HepG2 (cell line): ENCODE data around the gene CNNM2. TPM values are rescaled to one million over a fixed set of nuclear protein-coding genes. Genes with fewer than 3 reads are reported as not detected.

ENCODE experiments used
- AGO1 ChIP-seq: fragments of 200-400 bp; formaldehyde crosslinking; IDR thresholded peaks from 2 replicates; pipeline ENCODE4 v1.6.1; 2017; ENCODE audit warnings: mild to moderate bottlenecking, low read depth, low read length, moderate library complexity; ENCODE audit not compliant: poor library complexity, severe bottlenecking
- BRD4 ChIP-seq: sonication (generic); formaldehyde crosslinking; IDR thresholded peaks from 2 replicates; pipeline ENCODE4 v1.4.0; 2020; ENCODE audit warnings: missing genetic modification reagents
- E2F1 ChIP-seq: sonication (generic); formaldehyde crosslinking; IDR thresholded peaks from 2 replicates; pipeline ENCODE4 v1.5.0; 2020; ENCODE audit warnings: missing genetic modification reagents
- HDAC1 ChIP-seq: sonication (generic); formaldehyde crosslinking; IDR thresholded peaks from 2 replicates; pipeline ENCODE4 v1.5.1; 2020; ENCODE audit warnings: mild to moderate bottlenecking, missing genetic modification reagents
- HINFP ChIP-seq: sonication (generic); formaldehyde crosslinking; IDR thresholded peaks from 2 replicates; pipeline ENCODE4 v1.4.0; 2020; ENCODE audit warnings: low read depth, mild to moderate bottlenecking, missing genetic modification reagents
- HIVEP1 ChIP-seq: sonication (generic); formaldehyde crosslinking; IDR thresholded peaks from 2 replicates; pipeline ENCODE4 v1.4.0; 2020; ENCODE audit warnings: mild to moderate bottlenecking, missing genetic modification reagents
- ISL2 ChIP-seq: sonication (generic); formaldehyde crosslinking; IDR thresholded peaks from 2 replicates; pipeline ENCODE4 v1.5.0; 2020; ENCODE audit warnings: missing genetic modification reagents
- MATR3 ChIP-seq: sonication (generic); formaldehyde crosslinking; IDR thresholded peaks from 2 replicates; pipeline ENCODE4 v1.4.0; 2020; ENCODE audit warnings: missing genetic modification reagents
- MEF2D ChIP-seq: sonication (generic); formaldehyde crosslinking; IDR thresholded peaks from 2 replicates; pipeline ENCODE4 v1.5.1; 2020; ENCODE audit warnings: mild to moderate bottlenecking, missing genetic modification reagents
- MXI1 ChIP-seq: IDR thresholded peaks from 3 replicates; pipeline ENCODE4 v1.6.1; 2012; ENCODE audit warnings: low read depth, low read length, inconsistent platforms, borderline replicate concordance
- NONO ChIP-seq, 2 experiments: fragments of 450-650 bp in 1 of 2; sonication (generic) in 1 of 2; formaldehyde crosslinking in 1 of 2; IDR thresholded peaks in 1 of 2; conservative IDR thresholded peaks in 1 of 2; 2 replicates each; pipeline versions ENCODE4 v1.6.1 to v1.8.0; 2017 to 2022; ENCODE audit warnings: mild to moderate bottlenecking in 1 of 2, missing genetic modification reagents in 1 of 2, moderate library complexity in 1 of 2
- NR1H2 ChIP-seq: sonication (generic); formaldehyde crosslinking; IDR thresholded peaks from 2 replicates; pipeline ENCODE4 v1.8.1; 2022; ENCODE audit warnings: low read depth, missing genetic modification reagents, borderline replicate concordance
- PBX2 ChIP-seq: IDR thresholded peaks from 2 replicates; pipeline ENCODE4 v1.6.1; 2016; ENCODE audit warnings: control low read depth
- SOX5 ChIP-seq: IDR thresholded peaks from 2 replicates; pipeline ENCODE4 v1.6.1; 2016; ENCODE audit warnings: borderline replicate concordance
- SP140L ChIP-seq: sonication (generic); formaldehyde crosslinking; IDR thresholded peaks from 2 replicates; pipeline ENCODE4 v1.4.0; 2020; ENCODE audit warnings: missing genetic modification reagents, borderline replicate concordance
- TGIF2 ChIP-seq: IDR thresholded peaks from 2 replicates; pipeline ENCODE4 v1.6.1; 2016; ENCODE audit warnings: control low read depth, missing compliant biosample characterization
- XRCC5 ChIP-seq: fragments of 200-400 bp; formaldehyde crosslinking; optimal IDR thresholded peaks from 2 replicates; pipeline ENCODE3; 2017; ENCODE audit warnings: mild to moderate bottlenecking, low read length
- ZBTB1 ChIP-seq: sonication (generic); formaldehyde crosslinking; IDR thresholded peaks from 2 replicates; pipeline ENCODE4 v1.4.0; 2020; ENCODE audit warnings: missing genetic modification reagents, borderline replicate concordance
- ZNF292 ChIP-seq: sonication (generic); formaldehyde crosslinking; IDR thresholded peaks from 2 replicates; pipeline ENCODE4 v1.8.1; 2022; ENCODE audit warnings: mild to moderate bottlenecking, low read depth, missing genetic modification reagents, borderline replicate concordance
- ZNF30 ChIP-seq: sonication (generic); formaldehyde crosslinking; IDR thresholded peaks from 2 replicates; pipeline ENCODE4 v1.5.0; 2020; ENCODE audit warnings: mild to moderate bottlenecking, missing genetic modification reagents
- ZNF562 ChIP-seq: sonication (generic); formaldehyde crosslinking; IDR thresholded peaks from 2 replicates; pipeline ENCODE4 v1.8.0; 2022; ENCODE audit warnings: missing genetic modification reagents, borderline replicate concordance
- ZNF609 ChIP-seq: sonication (generic); formaldehyde crosslinking; IDR thresholded peaks from 2 replicates; pipeline ENCODE4 v1.4.0; 2020; ENCODE audit warnings: mild to moderate bottlenecking, missing genetic modification reagents, borderline replicate concordance
- ZNF781 ChIP-seq: sonication (generic); formaldehyde crosslinking; IDR thresholded peaks from 2 replicates; pipeline ENCODE4 v1.5.1; 2020; ENCODE audit warnings: borderline replicate concordance, mild to moderate bottlenecking, missing genetic modification reagents; ENCODE audit errors: not compliant biosample characterization
- polyA plus RNA-seq, 8 experiments: library from polyadenylated mRNA; depleted of rRNA in 3 of 8; stranded (reverse) in 7 of 8; unstranded in 1 of 8; fragments of >200 nt; fragmentation: Illumina TruSeq in 4 of 8; extraction: Trizol in 4 of 8; gene quantifications; 2 replicates each; pipeline versions ENCODE4 v1.2.1 to v1.2.3, GENCODE V29; 2011 to 2016; ENCODE audit warnings: low read depth in 4 of 8, missing spikeins in 1 of 8, mixed read lengths in 1 of 8; ENCODE audit not compliant: insufficient read depth in 1 of 8
- total RNA-seq, 5 experiments: library from RNA; depleted of rRNA; stranded (reverse); fragments of >200 nt; fragmentation: Illumina TruSeq; extraction: Trizol; gene quantifications; 2 replicates each; pipeline ENCODE4 v1.2.3, GENCODE V29; 2016; ENCODE audit warnings: low read depth in 1 of 5

Gene CNNM2
- total and polyA plus RNA-seq, 2 of the 13 experiments (the other 11 are each of a cell fraction or from before 2014, with no cell fraction given): 7.1 to 9.0 TPM

- TF ChIP-seq ZNF609 (CRISPR knock-in tag) (peak; percentile 55; the same call in 1 of the 2 replicates), AGO1 (no peak), TGIF2 (CRISPR knock-in tag) (no peak), PBX2 (CRISPR knock-in tag) (no peak), NONO (IDR thresholded peaks at IDR 0.05) (no peak), NONO (CRISPR knock-in tag; conservative IDR thresholded peaks at IDR 0.05) (0 out of 2 replicates have a peak, but pooled peaks have one; percentile 39), BRD4 (CRISPR knock-in tag) (no peak), MEF2D (CRISPR knock-in tag) (no peak), ZNF781 (no peak), ZNF292 (CRISPR knock-in tag) (no peak), HIVEP1 (no peak), SP140L (CRISPR knock-in tag) (no peak), ZNF562 (no peak), XRCC5 (no peak), HINFP (CRISPR knock-in tag) (no peak), MATR3 (CRISPR knock-in tag) (no peak), NR1H2 (CRISPR knock-in tag) (no peak), ZNF30 (CRISPR knock-in tag) (no peak), MXI1 (no peak), ZBTB1 (CRISPR knock-in tag) (no peak), E2F1 (CRISPR knock-in tag) (no peak), SOX5 (CRISPR knock-in tag) (peak; percentile 48; the same call in 1 of the 2 replicates), ISL2 (CRISPR knock-in tag) (peak; percentile 42; the same call in 1 of the 2 replicates), HDAC1 (CRISPR knock-in tag) (peak; percentile 43; the same call in 1 of the 2 replicates)
These were observed 41.3 kb upstream of the CNNM2 start (continued) for GRCh38 chr10:102876747-102877153.
